ENCODE data around the gene DDIT3. TPM values are rescaled to one million over a fixed set of nuclear protein-coding genes. Genes with fewer than 3 reads are reported as not detected.

The DDIT3 gene
- polyA plus RNA-seq, 1 experiment = 64.9 TPM

GRCh38 chr12:57487597-57488401 is 32.5 kb downstream of the DDIT3 start, which contains the start of gene MARS1:
Gene MARS1 (plus strand): TSS chr12:57488068. CDS start chr12:57488091, 23 bp downstream.
- Histone ChIP-seq H3K4me3 (ENCODE audit: low read depth, low read length) (peak within 1 kb of the TSS; percentile 100), H3K27ac (ENCODE audit: low read depth, low read length) (peak within 1 kb of the TSS; percentile 84), H3K27me3 (ENCODE audit: control insufficient read depth, insufficient read depth, low read length) (no peaks in the 10 kb centered on the region), H3K9me3 (ENCODE audit: control insufficient read depth, insufficient read depth, low read length) (no peaks in the 10 kb centered on the region; the same call in 1 of the 2 replicates)
- ChIA-PET POLR2A (interaction anchor here (0.7 kb wide), 1 partner anchor 175 kb away, joined by 7 read pairs; no protein-coding TSS in a partner anchor), CTCF (no interaction called here)
- no peak for TF ChIP-seq CTCF (IDR thresholded peaks at IDR 0.05; ENCODE audit: low read depth, low read length)
- peak; percentile 85 for DNase-seq (ENCODE audit: low read depth, low spot score)

- H3K27ac ChIP-seq (ENCODE audit: low read depth, low read length) = peak overlapping the region; percentile 11
- H3K27me3 ChIP-seq (ENCODE audit: control insufficient read depth, insufficient read depth, low read length) = no peaks in the 10 kb centered on the region
- ChIA-PET CTCF (interaction anchor here (1.9 kb wide), 1 partner anchor 29 kb away, joined by 10 read pairs; no protein-coding TSS in a partner anchor), POLR2A (interaction anchor here (0.7 kb wide), 1 partner anchor 175 kb away, joined by 7 read pairs; no protein-coding TSS in a partner anchor)
- no peak for DNase-seq (ENCODE audit: low read depth, low spot score)
- no peak for TF ChIP-seq CTCF (IDR thresholded peaks at IDR 0.05; ENCODE audit: low read depth, low read length)
- H3K9me3 ChIP-seq (ENCODE audit: control insufficient read depth, insufficient read depth, low read length) = no peaks in the 10 kb centered on the region; the same call in 1 of the 2 replicates
- H3K4me3 ChIP-seq (ENCODE audit: low read depth, low read length) = peak overlapping the region; percentile 52; the same call in 1 of the 2 replicates
These were observed 33.2 kb downstream of the DDIT3 start for GRCh38 chr12:57487055-57487596.

GRCh38 chr12:57485695-57486094 is 34.6 kb downstream of the DDIT3 start:
- Histone ChIP-seq H3K27me3 (ENCODE audit: control insufficient read depth, insufficient read depth, low read length) (peaks cover 3% of the 10 kb centered on the region), H3K9me3 (ENCODE audit: control insufficient read depth, insufficient read depth, low read length) (no peaks in the 10 kb centered on the region; the same call in 1 of the 2 replicates), H3K4me3 (ENCODE audit: low read depth, low read length) (no peak overlapping the region), H3K27ac (ENCODE audit: low read depth, low read length) (no peak overlapping the region)
- ChIA-PET CTCF (interaction anchor here (1.9 kb wide), 1 partner anchor 27 kb away, joined by 10 read pairs; no protein-coding TSS in a partner anchor), POLR2A (no interaction called here)
- no peak for DNase-seq (ENCODE audit: low read depth, low spot score)
- no peak for TF ChIP-seq CTCF (IDR thresholded peaks at IDR 0.05; ENCODE audit: low read depth, low read length)

- peak overlapping the region; percentile 40 for H3K27ac ChIP-seq (ENCODE audit: low read depth, low read length)
- no peak overlapping the region for H3K4me3 ChIP-seq (ENCODE audit: low read depth, low read length)
- TF ChIP-seq CTCF (IDR thresholded peaks at IDR 0.05; ENCODE audit: low read depth, low read length) = no peak
- no peaks in the 10 kb centered on the region; the same call in 1 of the 2 replicates for H3K9me3 ChIP-seq (ENCODE audit: control insufficient read depth, insufficient read depth, low read length)
- CTCF ChIA-PET = interaction anchor here (1.0 to 2.1 kb wide), 3 partner anchors 20 to 26 kb away, joined by 3 to 13 read pairs (median 3); partner anchors contain the start of gene GLI1
- POLR2A ChIA-PET = no interaction called here
- peaks cover 4% of the 10 kb centered on the region for H3K27me3 ChIP-seq (ENCODE audit: control insufficient read depth, insufficient read depth, low read length)
- DNase-seq (ENCODE audit: low read depth, low spot score) = no peak
These were observed 36.8 kb downstream of the DDIT3 start for GRCh38 chr12:57483466-57483865.

GRCh38 chr12:57481671-57482070 is 38.6 kb downstream of the DDIT3 start:
- H3K27ac ChIP-seq (ENCODE audit: low read depth, low read length) = no peak overlapping the region
- peaks cover 8% of the 10 kb centered on the region for H3K27me3 ChIP-seq (ENCODE audit: control insufficient read depth, insufficient read depth, low read length)
- TF ChIP-seq CTCF (IDR thresholded peaks at IDR 0.05; ENCODE audit: low read depth, low read length) = no peak
- H3K9me3 ChIP-seq (ENCODE audit: control insufficient read depth, insufficient read depth, low read length) = no peaks in the 10 kb centered on the region; the same call in 1 of the 2 replicates
- no peak overlapping the region for H3K4me3 ChIP-seq (ENCODE audit: low read depth, low read length)
- POLR2A ChIA-PET = no interaction called here
- CTCF ChIA-PET = no interaction called here
- no peak for DNase-seq (ENCODE audit: low read depth, low spot score)
